NB4 (cell line): ENCODE measurements around the gene CRYM.

Experiments used
- CTCF ChIP-seq: IDR thresholded peaks from one replicate; pipeline ENCODE4 v1.5.1; 2012; ENCODE audit warnings: low read depth, low read length
- MYC ChIP-seq: IDR thresholded peaks from 2 replicates; pipeline ENCODE4 v1.6.1; 2011; ENCODE audit warnings: low read depth, low read length
- POLR2A ChIP-seq: IDR thresholded peaks from 2 replicates; pipeline ENCODE4 v1.6.1; 2011; ENCODE audit warnings: mild to moderate bottlenecking; ENCODE audit not compliant: insufficient read length; ENCODE audit errors: extremely low read depth

DNA sequence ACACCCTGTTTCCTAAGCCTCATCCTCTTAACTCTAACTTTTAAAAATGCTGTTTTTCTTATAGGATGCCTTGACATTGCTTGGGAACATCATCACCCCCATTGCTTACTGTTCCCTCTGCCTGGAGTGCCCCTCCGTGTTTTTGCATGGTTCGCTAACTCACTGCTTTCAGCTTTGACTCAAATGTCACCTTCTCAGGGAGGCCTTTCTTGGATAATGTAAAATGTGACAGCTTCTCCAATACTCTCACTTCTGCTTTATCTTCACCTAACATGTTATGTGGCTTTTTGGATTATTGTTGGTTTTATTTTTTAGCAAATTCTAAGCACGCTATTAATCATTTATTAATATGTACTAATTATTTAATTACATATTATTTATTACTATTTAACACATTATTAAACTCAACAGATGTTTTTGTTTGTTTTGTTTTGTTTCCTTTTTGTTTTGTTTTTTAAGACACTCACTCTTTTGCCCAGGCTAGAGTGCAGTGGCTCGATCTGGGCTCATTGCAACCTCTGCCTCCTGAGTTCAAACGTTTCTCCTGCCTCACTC, 3.8 kb downstream of the CRYM start:
- TF ChIP-seq CTCF (no peak), MYC (no peak), POLR2A (no peak)
